Measurements from ENCODE around the gene STAT3.

Gene STAT3

GRCh38 chr17:42358434-42358833, 29.8 kb downstream of the STAT3 start:
- FAIRE-seq: peak; percentile 63

GRCh38 chr17:42354956-42355843, 33.0 kb downstream of the STAT3 start:
- DNase-seq (ENCODE audit: insufficient read length, low spot score): no peak
- FAIRE-seq: peak; percentile 49

More at GRCh38 chr17:42358434-42358833, 29.8 kb downstream of the STAT3 start:
- DNase-seq (ENCODE audit: insufficient read length, low spot score): no peak

DNA sequence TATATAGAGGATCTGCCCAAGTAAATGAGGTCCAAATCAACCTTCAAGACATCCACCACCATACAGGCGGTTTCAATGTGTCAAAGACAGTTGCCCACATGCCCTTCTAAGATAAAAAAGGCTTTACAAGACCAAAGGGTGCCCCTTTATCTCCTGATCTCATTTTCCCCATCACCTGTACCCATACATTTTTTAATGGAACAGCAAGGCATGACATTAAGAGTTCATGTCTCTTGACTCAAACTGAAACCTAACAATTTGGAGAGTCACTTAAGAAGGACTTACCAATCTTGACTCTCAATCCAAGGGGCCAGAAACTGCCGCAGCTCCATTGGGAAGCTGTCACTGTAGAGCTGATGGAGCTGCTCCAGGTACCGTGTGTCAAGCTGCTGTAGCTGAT, 40.1 kb downstream of the STAT3 start:
- FAIRE-seq (no peak), DNase-seq (ENCODE audit: insufficient read length, low spot score) (no peak)

DNA sequence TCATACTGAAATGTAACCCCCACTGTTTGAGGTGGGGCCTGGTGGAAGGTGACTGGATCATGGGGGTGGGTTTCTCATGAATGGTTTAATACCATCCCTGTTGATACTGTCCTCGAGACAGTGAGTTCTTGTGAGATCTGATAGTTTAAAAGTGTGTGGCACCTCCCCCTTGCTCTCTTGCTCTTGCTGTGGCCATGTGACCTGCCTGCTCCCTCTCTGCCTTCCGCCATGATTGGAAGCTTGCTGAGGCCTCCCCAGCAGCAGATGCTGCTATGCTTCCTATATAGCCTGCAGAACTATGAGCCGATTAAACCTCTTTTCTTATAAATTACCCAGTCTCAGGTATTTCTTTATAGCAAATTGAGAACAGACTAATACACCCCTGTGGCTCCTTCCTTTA, 40.6 kb downstream of the STAT3 start:
- DNase-seq (ENCODE audit: insufficient read length, low spot score): no peak
- FAIRE-seq: no peak

DNA sequence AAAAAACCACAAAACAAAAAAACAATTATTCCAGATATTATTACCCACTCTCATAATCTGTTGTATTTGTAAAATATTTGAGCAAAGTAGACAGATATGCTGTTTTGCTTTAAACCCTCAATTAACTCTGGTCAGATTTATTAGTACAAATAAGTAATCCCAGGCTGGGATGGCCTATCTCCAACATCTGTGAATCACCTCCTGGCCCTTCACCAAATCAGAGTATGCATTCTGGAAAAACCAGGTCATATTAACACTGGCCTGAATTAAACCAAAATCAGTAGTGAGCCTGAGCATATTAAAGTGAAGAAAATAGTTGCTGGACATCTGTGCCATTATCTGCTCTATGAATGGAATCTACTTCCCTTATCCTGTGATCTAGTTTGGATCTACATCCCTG, 41.0 kb downstream of the STAT3 start:
- no peak for FAIRE-seq
- DNase-seq (ENCODE audit: insufficient read length, low spot score): no peak

- no peak for FAIRE-seq
- no peak for DNase-seq (ENCODE audit: insufficient read length, low spot score)
Measured at GRCh38 chr17:42346481-42346880, 41.8 kb downstream of the STAT3 start.

- DNase-seq (ENCODE audit: insufficient read length, low spot score) (no peak), FAIRE-seq (no peak)
Measured at GRCh38 chr17:42345396-42346073, 42.7 kb downstream of the STAT3 start.

DNA sequence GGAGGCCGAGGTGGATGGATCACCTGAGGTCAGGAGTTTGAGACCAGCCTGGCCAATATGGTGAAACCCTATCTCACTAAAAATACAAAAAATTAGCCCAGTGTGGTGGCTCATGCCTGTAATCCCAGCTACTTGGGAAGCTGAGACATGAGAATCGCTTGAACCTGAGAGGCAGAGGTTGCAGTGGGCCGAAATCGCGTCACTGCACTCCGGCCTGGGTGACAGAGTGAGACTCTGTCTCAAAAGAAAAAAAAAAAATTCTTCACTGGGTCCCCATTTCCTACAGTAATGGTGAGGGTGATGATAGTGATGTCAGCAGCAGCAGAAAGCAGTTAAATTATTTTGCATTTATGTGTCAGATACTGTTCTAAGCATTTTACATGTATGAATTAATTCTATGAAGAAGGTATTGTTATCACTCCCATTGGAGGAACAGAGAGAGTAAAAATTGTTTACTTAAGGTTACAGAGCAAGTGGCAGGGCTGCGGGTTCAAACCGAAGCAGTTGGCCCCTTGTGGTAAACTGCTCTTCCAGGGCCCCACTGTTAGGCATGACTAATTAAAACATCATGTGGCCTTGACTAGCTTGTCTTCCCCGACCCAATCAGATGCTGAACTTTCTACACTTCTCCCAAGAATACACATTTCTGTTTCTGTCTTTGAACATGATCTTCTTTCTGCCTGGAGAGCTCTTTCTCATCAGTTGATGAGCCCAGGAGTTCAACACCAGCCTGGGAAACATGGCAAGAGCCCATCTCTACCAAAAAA, 45.8 kb downstream of the STAT3 start:
- FAIRE-seq (peak; percentile 74), DNase-seq (ENCODE audit: insufficient read length, low spot score) (no peak)

DNA sequence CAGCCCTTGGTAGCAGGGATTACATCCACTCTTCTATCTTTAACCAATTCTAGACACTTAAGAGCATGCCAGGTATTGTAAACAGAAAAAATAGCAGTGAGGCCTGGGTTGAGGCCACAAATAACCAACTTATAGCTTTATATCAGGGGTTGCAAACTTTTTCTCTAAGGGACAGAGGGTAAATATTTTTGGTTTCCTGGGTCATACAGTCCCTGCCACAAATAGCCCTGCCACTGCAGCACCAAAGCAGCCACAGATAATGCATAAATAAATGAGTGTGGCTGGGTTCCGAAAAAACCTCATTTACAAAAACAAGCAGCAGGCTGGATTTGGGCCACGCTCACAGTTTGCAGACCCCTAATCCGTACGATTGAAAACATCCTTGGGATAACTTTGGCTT, 46.7 kb downstream of the STAT3 start:
- FAIRE-seq (peak; percentile 73), DNase-seq (ENCODE audit: insufficient read length, low spot score) (no peak)

GRCh38 chr17:42340691-42341127, 47.5 kb downstream of the STAT3 start:
- no peak for DNase-seq (ENCODE audit: insufficient read length, low spot score)
- peak; percentile 47 for FAIRE-seq

GRCh38 chr17:42339221-42339620, 49.0 kb downstream of the STAT3 start:
- DNase-seq (ENCODE audit: insufficient read length, low spot score) (no peak), FAIRE-seq (no peak)

GRCh38 chr17:42338427-42338985, 49.7 kb downstream of the STAT3 start:
- FAIRE-seq: no peak

DNA sequence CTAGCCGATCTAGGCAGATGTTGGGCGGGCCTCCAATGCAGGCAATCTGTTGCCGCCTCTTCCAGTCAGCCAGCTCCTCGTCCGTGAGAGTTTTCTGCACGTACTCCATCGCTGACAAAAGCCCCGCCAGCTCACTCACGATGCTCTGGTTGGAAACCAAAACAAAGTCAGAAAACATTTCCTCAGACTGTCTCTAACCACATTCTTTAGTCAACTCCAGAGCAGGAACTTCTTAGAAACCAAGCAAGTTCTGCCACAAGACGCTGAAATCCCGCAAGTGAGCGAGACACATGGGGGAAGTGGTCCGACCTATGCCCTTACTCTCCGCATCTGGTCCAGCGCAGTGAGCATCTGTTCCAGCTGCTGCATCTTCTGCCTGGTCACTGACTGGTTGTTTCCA, 50.8 kb downstream of the STAT3 start:
- FAIRE-seq (peak; percentile 68), DNase-seq (ENCODE audit: insufficient read length, low spot score) (no peak)

More at GRCh38 chr17:42338427-42338985, 49.7 kb downstream of the STAT3 start:
- no peak for DNase-seq (ENCODE audit: insufficient read length, low spot score)

GRCh38 chr17:42334677-42335076, 53.6 kb downstream of the STAT3 start:
- FAIRE-seq (no peak), DNase-seq (ENCODE audit: insufficient read length, low spot score) (no peak)

GRCh38 chr17:42333053-42333452, 55.2 kb downstream of the STAT3 start:
- DNase-seq (ENCODE audit: insufficient read length, low spot score) (no peak), FAIRE-seq (peak; percentile 28)

DNA sequence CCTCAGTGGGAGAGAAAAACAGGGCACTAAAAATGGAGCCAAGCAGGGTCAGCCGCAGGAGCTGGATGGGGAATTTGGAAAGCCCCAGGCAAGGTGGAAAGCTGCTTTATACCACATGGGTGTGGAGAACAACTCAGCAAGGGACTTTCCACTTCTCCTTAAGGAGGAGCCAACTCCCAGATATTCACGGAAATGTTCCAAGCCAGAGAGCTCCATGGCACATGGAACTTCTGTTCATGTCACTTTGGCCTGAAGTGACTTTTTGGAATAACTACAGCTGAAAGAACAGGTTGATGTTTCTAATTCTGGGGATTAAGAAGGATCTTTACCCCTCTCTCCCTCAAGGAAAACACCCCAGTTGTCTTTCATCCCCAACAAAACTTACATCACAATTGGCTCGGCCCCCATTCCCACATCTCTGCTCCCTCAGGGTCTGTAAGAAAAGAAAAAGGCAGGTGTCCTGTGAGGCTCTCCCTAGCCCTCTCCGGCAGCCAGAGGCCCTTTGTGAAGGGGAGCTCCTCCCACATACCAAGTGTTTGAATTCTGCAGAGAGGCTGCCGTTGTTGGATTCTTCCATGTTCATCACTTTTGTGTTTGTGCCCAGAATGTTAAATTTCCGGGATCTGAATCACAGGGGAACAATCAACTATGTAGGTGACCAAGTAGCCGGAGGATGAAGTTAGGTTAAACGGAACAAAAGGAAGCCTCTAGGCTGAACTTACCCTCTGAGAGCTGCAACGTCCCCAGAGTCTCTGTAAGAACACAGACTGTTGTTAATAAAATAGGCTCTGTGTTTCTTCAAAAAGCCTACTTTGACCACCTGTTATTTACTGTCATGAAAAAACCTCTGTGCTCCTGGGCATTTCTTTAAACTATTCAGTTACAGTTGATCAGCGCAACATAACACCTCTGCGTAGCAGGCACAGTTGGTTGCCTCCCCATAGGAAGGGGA, 58.9 kb downstream of the STAT3 start:
- FAIRE-seq (no peak), DNase-seq (ENCODE audit: insufficient read length, low spot score) (no peak)

GRCh38 chr17:42325026-42325425, 63.2 kb downstream of the STAT3 start:
- no peak for FAIRE-seq
- no peak for DNase-seq (ENCODE audit: insufficient read length, low spot score)

- FAIRE-seq (no peak), DNase-seq (ENCODE audit: insufficient read length, low spot score) (no peak)
Measured at GRCh38 chr17:42323268-42323773, 64.9 kb downstream of the STAT3 start.

All from GM19239 (cell line).